HepG2 (cell line): ENCODE measurements around the gene DIAPH3.
"Not testable (repeated sequence)": the region's sequence is repeated elsewhere in the genome, so short reads cannot be mapped to it uniquely, and the experiment has no call there.

Experiments
- CBFB ChIP-seq: sonication (generic); formaldehyde crosslinking; IDR thresholded peaks from 2 replicates; pipeline ENCODE4 v1.4.0; 2020; ENCODE audit warnings: missing genetic modification reagents
- CHD2 ChIP-seq: IDR thresholded peaks from 2 replicates; pipeline ENCODE4 v1.6.1; 2011; ENCODE audit warnings: low read depth, low read length, improper control_type of control experiment
- ERF ChIP-seq: IDR thresholded peaks from 2 replicates; pipeline ENCODE4 v1.6.1; 2018; ENCODE audit warnings: missing biosample characterization, missing genetic modification reagents
- ETV6 ChIP-seq: sonication (generic); formaldehyde crosslinking; conservative IDR thresholded peaks from 2 replicates; pipeline ENCODE4 v1.4.0; 2020; ENCODE audit warnings: missing genetic modification reagents
- KAT8 ChIP-seq: IDR thresholded peaks from 2 replicates; pipeline ENCODE4 v1.6.1; 2016; ENCODE audit warnings: missing genetic modification reagents, missing compliant biosample characterization
- SP5 ChIP-seq: IDR thresholded peaks from 2 replicates; pipeline ENCODE4 v1.6.1; 2016; ENCODE audit warnings: low read depth, borderline replicate concordance
- TCF12 ChIP-seq, 2 experiments: fragments of 450-650 bp in 1 of 2; sonication (generic) in 1 of 2; formaldehyde crosslinking in 1 of 2; IDR thresholded peaks; 2 replicates each; pipeline versions ENCODE4 v1.6.1 to v1.8.0; 2017 to 2022; ENCODE audit warnings: antibody characterized with exemption in 1 of 2, mild to moderate bottlenecking in 1 of 2, missing genetic modification reagents in 1 of 2, moderate library complexity in 1 of 2
- YY1 ChIP-seq: IDR thresholded peaks from 2 replicates; pipeline ENCODE4 v1.6.1; 2011; ENCODE audit warnings: low read length, low read depth, moderate library complexity, mild to moderate bottlenecking; ENCODE audit not compliant: insufficient read depth, insufficient replicate concordance
- ZNF24 ChIP-seq: fragments of 450-650 bp; IDR thresholded peaks from 2 replicates; pipeline ENCODE4 v1.6.1; 2017; ENCODE audit warnings: antibody characterized with exemption, mild to moderate bottlenecking
- TF ChIP-seq, protein P1 (sequence below): sonication (generic); formaldehyde crosslinking; IDR thresholded peaks from 2 replicates; pipeline ENCODE4 v1.5.0; 2020; ENCODE audit warnings: mild to moderate bottlenecking, missing genetic modification reagents, moderate library complexity
- TF ChIP-seq, protein P2 (sequence below): sonication (generic); formaldehyde crosslinking; conservative IDR thresholded peaks from 2 replicates; pipeline ENCODE4 v1.4.0; 2020; ENCODE audit warnings: missing genetic modification reagents
- TF ChIP-seq, protein P3 (sequence below): sonication (generic); formaldehyde crosslinking; IDR thresholded peaks from 2 replicates; pipeline ENCODE4 v1.4.0; 2020; ENCODE audit warnings: mild to moderate bottlenecking, missing genetic modification reagents
- TF ChIP-seq, protein P4 (sequence below): conservative IDR thresholded peaks from 2 replicates; pipeline ENCODE4 v1.6.1; 2018; ENCODE audit warnings: missing genetic modification reagents

DNA sequence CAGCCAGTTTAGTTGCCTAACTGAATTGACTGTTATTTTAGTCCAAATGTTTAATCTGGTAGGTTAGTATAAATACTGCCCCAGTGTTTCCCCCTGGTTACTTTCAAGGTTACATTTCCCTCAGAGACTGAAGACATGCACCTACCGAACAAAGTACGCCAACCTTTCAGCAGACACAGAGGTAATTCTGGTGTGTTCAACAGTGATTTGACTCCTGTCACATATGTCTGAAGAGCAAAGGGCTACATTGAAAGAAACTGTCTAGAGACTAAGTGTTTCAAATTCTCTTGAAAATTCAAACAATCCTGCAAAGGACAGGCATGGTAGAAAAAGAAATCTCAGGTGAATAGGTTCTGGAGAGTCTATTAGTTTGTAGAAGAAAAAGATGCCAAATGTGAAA is 32.2 kb upstream of the DIAPH3 start:
- TF ChIP-seq CBFB (CRISPR knock-in tag); TCF12 (IDR thresholded peaks at IDR 0.05); TCF12 (CRISPR knock-in tag; IDR thresholded peaks at IDR 0.05); ETV6 (CRISPR knock-in tag); KAT8 (CRISPR knock-in tag); CHD2; ZNF24; ERF (CRISPR knock-in tag); YY1; SP5 (CRISPR knock-in tag): not testable (repeated sequence)
- TF ChIP-seq, protein P1, sequence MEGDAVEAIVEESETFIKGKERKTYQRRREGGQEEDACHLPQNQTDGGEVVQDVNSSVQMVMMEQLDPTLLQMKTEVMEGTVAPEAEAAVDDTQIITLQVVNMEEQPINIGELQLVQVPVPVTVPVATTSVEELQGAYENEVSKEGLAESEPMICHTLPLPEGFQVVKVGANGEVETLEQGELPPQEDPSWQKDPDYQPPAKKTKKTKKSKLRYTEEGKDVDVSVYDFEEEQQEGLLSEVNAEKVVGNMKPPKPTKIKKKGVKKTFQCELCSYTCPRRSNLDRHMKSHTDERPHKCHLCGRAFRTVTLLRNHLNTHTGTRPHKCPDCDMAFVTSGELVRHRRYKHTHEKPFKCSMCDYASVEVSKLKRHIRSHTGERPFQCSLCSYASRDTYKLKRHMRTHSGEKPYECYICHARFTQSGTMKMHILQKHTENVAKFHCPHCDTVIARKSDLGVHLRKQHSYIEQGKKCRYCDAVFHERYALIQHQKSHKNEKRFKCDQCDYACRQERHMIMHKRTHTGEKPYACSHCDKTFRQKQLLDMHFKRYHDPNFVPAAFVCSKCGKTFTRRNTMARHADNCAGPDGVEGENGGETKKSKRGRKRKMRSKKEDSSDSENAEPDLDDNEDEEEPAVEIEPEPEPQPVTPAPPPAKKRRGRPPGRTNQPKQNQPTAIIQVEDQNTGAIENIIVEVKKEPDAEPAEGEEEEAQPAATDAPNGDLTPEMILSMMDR (CRISPR knock-in tag): not testable (repeated sequence)
- TF ChIP-seq, protein P2, sequence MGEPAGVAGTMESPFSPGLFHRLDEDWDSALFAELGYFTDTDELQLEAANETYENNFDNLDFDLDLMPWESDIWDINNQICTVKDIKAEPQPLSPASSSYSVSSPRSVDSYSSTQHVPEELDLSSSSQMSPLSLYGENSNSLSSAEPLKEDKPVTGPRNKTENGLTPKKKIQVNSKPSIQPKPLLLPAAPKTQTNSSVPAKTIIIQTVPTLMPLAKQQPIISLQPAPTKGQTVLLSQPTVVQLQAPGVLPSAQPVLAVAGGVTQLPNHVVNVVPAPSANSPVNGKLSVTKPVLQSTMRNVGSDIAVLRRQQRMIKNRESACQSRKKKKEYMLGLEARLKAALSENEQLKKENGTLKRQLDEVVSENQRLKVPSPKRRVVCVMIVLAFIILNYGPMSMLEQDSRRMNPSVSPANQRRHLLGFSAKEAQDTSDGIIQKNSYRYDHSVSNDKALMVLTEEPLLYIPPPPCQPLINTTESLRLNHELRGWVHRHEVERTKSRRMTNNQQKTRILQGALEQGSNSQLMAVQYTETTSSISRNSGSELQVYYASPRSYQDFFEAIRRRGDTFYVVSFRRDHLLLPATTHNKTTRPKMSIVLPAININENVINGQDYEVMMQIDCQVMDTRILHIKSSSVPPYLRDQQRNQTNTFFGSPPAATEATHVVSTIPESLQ (CRISPR knock-in tag): not testable (repeated sequence)
- TF ChIP-seq, protein P3, sequence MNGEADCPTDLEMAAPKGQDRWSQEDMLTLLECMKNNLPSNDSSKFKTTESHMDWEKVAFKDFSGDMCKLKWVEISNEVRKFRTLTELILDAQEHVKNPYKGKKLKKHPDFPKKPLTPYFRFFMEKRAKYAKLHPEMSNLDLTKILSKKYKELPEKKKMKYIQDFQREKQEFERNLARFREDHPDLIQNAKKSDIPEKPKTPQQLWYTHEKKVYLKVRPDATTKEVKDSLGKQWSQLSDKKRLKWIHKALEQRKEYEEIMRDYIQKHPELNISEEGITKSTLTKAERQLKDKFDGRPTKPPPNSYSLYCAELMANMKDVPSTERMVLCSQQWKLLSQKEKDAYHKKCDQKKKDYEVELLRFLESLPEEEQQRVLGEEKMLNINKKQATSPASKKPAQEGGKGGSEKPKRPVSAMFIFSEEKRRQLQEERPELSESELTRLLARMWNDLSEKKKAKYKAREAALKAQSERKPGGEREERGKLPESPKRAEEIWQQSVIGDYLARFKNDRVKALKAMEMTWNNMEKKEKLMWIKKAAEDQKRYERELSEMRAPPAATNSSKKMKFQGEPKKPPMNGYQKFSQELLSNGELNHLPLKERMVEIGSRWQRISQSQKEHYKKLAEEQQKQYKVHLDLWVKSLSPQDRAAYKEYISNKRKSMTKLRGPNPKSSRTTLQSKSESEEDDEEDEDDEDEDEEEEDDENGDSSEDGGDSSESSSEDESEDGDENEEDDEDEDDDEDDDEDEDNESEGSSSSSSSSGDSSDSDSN: not testable (repeated sequence)
- TF ChIP-seq, protein P4, sequence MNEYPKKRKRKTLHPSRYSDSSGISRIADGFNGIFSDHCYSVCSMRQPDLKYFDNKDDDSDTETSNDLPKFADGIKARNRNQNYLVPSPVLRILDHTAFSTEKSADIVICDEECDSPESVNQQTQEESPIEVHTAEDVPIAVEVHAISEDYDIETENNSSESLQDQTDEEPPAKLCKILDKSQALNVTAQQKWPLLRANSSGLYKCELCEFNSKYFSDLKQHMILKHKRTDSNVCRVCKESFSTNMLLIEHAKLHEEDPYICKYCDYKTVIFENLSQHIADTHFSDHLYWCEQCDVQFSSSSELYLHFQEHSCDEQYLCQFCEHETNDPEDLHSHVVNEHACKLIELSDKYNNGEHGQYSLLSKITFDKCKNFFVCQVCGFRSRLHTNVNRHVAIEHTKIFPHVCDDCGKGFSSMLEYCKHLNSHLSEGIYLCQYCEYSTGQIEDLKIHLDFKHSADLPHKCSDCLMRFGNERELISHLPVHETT (CRISPR knock-in tag): not testable (repeated sequence)
